NCI-H69 (cell line): ENCODE data around the gene SNTG2.
"Not testable (repeated sequence)": the region's sequence is repeated elsewhere in the genome, so short reads cannot be mapped to it uniquely, and the experiment has no call there.

Experiments used
- DNase-seq: peaks from one replicate; lab custom pipeline; 2025; lab: John Stamatoyannopoulos, UW

Gene SNTG2

DNA sequence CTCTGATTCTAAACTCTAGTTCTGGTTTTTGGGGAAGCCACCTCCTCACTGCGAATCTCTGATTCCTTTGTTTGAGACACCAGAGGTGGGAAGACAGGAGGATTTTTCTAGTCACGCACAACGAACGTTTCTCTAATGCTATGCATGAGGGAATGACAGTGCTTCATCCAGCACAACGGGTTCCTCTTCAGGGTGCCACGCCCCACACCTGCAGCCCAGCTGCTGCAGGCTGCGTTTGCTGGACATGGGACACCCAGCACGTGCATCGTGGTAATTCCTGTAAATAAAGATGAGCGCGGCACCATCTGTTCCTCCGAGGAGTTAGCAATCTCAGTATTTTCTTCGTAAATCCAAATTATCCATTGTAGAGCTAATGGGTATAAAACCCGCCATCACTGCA, 425.1 kb downstream of the SNTG2 start:
- DNase-seq = peak; percentile 7

GRCh38 chr2:1377473-1377872, 426.8 kb downstream of the SNTG2 start:
- DNase-seq = no peak

GRCh38 chr2:1378456-1379150, 428.0 kb downstream of the SNTG2 start:
- DNase-seq = no peak

DNA sequence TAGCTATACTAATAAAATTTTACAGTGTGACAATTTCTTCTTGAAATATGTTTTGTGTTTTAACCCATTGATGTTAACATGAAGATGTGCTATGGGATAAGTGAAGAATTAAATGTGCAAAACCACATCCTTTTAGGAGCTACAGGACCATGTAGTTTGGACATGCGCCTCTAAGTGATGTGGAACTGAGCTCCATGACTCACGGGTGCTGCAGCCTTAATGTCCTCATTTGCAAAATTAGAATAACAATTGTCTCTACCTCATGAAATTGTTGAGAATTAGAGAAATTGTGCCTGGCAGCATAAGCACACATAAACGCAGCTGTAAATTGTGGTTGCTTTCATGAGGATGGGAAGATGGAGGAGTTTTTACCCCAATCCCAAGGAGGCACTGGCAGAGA, 431.0 kb downstream of the SNTG2 start:
- DNase-seq = no peak

GRCh38 chr2:1387954-1388725, 437.5 kb downstream of the SNTG2 start:
- DNase-seq = not testable (repeated sequence)

GRCh38 chr2:1390118-1390517, 439.5 kb downstream of the SNTG2 start:
- not testable (repeated sequence) for DNase-seq

GRCh38 chr2:1393321-1393720, 442.7 kb downstream of the SNTG2 start:
- DNase-seq = no peak

- DNase-seq = no peak
Observed at GRCh38 chr2:1394709-1395408, 444.2 kb downstream of the SNTG2 start.

- no peak for DNase-seq
Observed at GRCh38 chr2:1397350-1397749, 446.7 kb downstream of the SNTG2 start.

DNA sequence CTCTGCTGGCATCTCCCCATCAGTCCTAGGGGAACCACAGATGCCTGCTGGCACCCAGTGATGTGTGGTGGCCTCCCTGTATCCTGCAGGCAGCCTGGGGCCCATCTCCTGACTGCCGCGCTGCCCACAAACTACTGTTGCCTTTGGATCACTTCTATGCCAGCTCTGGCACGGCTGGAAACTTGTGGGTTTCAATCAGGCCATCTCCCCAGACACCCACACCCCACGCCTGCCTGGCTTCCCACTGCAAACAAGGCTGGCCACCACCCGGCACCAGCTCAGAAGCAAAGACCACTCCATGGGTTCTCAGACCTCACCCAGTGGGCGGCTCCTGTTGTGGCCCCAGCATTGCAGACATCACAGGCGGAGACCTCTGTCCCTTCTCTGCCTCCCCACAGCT, 447.5 kb downstream of the SNTG2 start:
- no peak for DNase-seq

DNA sequence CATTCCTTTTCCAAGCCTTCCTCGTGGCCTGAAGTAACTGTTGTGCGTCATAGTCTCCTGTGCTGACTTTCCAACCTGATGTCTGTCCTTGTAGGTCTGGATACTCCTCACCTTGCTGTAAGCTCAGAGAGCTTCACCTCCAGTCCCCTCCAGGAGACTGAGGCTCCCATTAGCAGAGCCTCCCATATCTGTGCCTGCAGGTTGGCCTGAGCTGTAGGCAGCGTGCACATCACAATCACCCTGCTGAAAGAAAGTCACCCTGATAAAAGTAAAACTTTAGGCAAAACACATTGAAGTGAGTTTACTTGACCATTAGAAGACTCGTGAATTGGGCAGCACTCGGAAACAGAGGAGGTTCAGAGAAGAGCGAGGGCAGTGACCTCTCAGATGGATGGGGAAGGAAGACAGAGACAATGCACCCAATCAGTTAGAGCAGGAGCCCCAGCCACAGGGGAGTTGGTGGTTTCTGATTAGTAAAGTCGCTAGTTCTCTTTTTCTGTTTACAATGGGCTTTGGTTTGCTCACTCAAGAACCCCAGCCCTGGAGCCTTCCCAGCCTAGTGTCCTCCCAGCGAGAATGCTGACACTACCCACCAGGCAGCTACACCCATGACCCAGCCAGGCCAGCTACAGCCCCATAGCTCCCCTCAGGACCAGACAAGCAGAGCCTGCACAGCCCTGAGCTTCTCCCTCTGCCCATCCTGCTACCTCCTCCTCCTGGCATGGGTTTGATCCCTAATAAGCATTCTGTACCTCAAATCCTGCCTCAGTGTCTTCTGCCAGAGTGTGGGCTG, 450.5 kb downstream of the SNTG2 start:
- no peak for DNase-seq

GRCh38 chr2:1402064-1402463, 451.4 kb downstream of the SNTG2 start:
- DNase-seq = no peak

DNA sequence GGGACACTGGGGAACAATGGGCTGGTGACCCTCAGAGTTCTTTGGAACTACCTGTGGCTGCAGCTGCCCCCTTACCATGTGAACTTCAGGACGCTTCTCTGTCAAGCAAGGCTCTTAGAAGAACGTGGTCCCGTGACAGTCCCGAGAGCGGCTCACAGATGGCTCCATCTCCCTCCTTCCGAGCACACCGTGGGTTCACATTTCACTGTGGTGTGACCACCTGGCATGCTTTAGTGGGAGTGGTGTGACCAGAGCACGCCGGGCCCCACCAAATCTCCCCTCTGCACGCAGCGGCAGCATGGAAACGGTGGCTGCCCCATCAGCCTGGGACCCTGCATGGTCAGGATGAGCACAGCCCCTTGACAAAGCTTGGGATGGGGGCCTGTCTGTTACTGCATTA, 452.9 kb downstream of the SNTG2 start:
- no peak for DNase-seq

- DNase-seq = no peak
Observed at GRCh38 chr2:1405124-1405523, 454.5 kb downstream of the SNTG2 start.

- no peak for DNase-seq
Observed at GRCh38 chr2:1405967-1406366, 455.3 kb downstream of the SNTG2 start.

- DNase-seq = no peak
Observed at GRCh38 chr2:1406434-1406833, 455.8 kb downstream of the SNTG2 start.

- no peak for DNase-seq
Observed at GRCh38 chr2:1407950-1408675, 457.5 kb downstream of the SNTG2 start.

- no peak for DNase-seq
Observed at GRCh38 chr2:1413156-1413710, 462.6 kb downstream of the SNTG2 start, which contains the start of gene TPO. Gene TPO, plus strand, starts transcription at chr2:1413463. Its CDS starts 946 bp downstream, at chr2:1414409.

GRCh38 chr2:1414121-1414520, 463.5 kb downstream of the SNTG2 start:
- DNase-seq = no peak

- DNase-seq = not testable (repeated sequence)
Observed at GRCh38 chr2:1414901-1415300, 464.3 kb downstream of the SNTG2 start.

GRCh38 chr2:1415501-1415900, 464.9 kb downstream of the SNTG2 start:
- DNase-seq = no peak
